HG03039 (cell line): ENCODE measurements around the gene DOCK9.
"Not testable (repeated sequence)": the region's sequence is repeated elsewhere in the genome, so short reads cannot be mapped to it uniquely, and the experiment has no call there.

Experiments used
- ATAC-seq: cut with Tn5 transposase; IDR thresholded peaks from one replicate; pipeline ENCODE4 v1.9.1; 2021; ENCODE audit warnings: mild to moderate bottlenecking, moderate library complexity; ENCODE audit not compliant: unreplicated experiment

Gene DOCK9

DNA sequence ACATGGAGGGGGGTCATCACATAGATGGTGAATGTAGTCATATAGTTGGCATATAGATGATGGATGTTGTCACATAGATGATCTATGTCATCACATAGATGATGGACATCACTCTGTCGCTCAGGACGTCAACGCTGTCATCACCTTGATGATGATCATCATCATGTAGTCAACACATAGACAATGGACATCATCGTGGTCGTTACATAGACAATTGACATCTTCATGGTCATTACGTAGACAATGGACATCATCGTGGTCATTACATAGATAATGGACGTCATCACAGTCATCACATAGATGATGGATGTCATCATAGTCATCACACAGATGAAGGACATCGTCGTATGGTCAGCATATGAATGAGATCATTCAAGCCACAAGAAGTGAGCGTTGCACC lies 196.8 kb downstream of the DOCK9 start:
- ATAC-seq = no peak

DNA sequence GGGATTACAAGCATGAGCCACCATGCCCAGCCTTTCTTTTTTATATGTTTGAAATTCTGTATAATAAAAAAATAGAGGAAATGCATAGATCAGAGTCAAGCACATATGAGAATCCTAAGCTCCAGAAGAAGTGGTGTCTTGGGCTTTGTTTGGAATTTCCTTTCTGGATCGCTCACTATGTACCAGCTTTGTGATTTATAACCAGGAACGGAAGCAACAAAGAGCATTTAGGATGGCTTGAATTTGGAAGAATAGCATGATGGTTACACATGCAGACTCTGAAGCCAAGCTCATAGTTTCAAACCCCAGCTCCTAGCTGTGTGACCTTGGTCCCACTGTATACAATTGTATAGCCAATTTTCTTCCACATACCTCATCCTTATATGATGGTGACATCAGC lies 197.4 kb downstream of the DOCK9 start:
- no peak for ATAC-seq

DNA sequence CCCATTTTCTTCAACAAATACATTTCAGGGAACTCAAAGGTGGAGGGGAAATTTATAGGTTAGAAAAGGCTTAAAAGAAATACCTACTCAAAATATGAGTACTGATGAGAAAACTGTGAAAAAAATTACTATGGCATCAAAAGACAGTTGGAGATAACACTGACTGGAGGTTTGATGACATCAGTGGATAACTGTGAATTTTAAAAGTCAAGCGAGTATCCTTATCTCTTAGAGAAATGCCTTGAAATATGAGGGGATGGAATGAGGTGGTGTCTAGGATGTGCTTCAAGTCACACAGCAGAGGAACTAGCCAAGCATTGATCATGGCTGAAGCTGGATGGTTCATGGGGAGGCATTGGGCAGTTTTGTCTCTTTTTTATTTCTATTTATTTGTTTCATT lies 198.2 kb downstream of the DOCK9 start:
- no peak for ATAC-seq

DNA sequence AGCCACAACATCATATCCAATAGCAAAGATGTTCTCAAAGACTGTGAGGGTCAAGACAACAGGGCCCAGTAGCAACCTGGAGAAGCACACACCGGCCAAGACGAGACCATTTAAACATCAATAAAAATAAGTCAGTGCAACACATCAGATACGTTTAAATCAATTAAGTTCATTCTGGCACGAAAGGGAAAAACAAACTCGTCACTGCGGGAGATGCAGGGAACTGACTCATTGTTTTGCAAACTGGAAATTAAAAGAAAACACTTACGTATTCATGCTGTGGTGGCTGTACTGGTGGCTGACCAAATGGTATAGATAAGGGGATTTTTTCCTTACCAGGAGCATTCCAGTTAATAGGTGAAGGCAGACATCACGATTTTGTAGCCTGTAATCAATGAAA lies 199.1 kb downstream of the DOCK9 start:
- no peak for ATAC-seq

DNA sequence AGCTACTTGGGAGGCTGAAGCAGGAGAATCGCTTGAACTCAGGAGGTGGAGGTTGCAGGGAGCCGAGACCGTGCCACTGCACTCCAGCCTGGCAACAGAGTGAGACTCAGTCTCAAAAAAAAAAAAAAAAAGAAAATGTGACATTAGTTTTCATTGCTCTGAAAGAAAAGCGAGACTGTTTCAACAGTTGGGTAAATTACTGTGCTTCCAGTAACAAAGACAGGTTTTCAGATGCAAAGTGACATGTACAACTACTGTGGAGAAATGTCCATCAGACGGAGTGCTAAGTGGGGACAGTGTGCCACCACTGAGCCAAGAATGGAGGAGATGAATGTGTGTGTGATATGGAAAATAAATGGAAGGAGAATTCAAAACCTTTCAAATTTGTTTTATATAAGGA lies 201.2 kb downstream of the DOCK9 start:
- no peak for ATAC-seq

DNA sequence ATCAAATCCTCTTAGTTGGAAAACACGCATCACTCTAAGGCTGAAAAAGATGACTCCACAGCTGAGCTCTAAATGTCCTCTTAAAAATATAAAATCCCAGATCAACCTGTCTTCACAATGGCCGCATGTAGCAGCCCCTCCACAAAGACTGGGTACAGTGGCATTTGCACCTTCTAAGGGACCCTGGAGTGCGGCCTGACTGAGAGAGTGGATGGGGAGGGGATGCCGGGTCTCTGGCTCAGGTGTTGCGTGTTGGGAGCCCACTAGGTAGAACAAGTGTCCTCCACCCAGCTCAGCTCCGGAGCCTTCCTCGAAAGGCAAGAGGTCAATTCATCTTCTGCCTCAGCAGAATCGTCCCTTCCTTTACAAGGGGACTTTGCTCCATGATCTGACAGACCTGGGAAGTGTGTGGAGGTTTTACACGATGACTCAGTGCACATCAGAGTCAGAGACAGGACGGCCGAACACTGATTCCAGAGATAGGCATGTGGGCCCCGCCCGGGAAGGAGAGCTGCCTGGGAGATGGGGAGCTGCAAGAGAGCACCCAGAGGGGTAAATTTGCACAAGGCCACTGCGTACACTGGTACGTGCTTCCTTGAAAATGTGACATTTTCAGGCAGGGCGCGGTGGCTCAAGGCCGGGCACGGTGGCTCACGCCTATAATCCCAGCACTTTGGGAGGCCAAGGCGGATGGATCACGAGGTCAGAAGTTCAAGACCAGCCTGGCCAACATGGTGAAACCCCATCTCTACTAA lies 201.8 kb downstream of the DOCK9 start:
- ATAC-seq = no peak

DNA sequence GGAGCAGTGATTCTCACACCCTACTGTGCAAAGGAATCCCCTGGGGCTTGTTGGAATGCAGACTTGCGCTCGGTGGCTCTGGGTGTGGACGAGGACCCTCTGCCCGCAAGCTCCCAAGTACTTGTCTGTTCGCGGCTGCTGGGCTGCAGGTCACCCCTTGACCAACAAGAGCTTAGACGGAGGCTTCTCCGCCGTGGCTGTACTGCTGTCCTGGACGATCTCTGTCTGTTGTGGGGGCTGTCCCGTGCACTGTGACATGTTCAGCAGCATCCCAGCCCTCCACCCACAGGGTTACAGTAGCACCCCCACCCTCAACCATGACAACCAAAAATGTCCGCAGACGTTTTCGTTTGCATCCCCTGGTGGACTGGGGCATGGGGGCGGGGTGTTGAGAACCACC lies 202.5 kb downstream of the DOCK9 start:
- no peak for ATAC-seq

DNA sequence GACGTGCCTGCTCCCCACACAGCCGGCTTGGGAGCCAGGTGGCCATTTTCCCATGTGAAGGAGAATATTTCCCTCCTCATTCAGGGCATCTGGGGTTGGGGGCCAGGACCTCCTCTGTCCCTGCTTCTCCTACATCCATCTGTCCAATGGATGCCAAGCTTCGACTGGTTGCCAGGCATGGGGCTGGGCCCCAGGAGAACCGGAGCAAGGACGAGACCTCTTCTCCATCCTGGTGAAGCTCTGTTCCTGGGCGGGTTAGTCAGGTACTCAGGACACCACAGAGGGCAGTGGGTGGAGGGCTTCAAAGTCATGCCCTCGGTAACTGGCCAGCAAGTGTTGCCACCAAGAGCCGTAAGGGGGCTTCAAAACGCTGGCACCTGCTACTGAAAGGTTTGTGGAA lies 203.1 kb downstream of the DOCK9 start:
- ATAC-seq = no peak

DNA sequence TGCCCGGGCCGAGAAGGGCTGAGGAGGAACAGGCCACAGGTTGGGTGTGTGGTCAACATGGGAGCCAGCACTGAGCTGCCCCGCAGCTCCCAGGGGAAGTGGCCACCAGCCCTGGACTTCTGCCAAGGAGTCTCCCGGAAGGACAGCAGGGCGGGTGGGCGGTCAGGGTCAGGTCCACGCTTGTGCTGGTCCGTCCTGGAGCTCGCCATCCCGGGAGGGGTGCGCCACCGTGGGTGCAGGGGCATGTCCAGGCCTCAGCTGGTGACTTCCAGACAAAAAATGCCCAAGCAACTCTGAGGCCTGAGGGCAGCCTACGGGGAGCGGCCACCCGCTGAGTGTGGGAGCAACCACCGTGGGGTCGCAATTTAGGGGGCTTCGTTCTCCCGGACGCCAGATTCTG lies 203.9 kb downstream of the DOCK9 start:
- ATAC-seq = no peak

DNA sequence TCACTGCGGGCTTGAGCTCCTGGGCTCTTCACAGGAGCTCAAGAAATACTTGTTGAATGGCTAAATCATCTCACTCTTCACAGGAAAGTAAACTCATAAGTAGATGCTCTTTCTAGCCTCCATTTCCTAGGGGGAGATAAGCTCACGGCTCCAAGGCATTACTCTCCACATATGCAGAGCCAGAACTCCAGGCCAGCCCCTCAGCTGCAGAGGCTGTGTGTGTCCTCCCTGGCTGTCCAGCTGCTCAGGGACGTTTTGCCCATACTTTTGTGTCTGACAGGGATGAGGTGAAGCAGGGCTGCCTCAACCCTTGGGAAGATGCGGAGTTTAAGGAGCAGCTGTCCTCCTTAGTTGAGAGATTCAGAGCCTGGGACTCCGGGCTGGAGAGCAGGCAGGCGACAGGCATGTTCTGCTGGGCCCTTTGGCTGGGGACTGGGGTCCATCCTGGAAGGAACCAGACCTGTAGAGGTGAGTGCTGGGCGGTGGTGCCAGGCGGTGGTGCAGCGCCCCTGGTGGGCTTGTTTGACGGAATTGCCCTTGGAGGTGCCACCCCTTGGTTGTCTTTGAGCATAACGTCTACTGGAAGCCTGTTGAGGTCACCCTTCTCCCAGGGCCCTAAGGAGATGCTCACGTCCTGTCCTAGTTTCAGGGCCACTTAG lies 204.9 kb downstream of the DOCK9 start:
- no peak for ATAC-seq

DNA sequence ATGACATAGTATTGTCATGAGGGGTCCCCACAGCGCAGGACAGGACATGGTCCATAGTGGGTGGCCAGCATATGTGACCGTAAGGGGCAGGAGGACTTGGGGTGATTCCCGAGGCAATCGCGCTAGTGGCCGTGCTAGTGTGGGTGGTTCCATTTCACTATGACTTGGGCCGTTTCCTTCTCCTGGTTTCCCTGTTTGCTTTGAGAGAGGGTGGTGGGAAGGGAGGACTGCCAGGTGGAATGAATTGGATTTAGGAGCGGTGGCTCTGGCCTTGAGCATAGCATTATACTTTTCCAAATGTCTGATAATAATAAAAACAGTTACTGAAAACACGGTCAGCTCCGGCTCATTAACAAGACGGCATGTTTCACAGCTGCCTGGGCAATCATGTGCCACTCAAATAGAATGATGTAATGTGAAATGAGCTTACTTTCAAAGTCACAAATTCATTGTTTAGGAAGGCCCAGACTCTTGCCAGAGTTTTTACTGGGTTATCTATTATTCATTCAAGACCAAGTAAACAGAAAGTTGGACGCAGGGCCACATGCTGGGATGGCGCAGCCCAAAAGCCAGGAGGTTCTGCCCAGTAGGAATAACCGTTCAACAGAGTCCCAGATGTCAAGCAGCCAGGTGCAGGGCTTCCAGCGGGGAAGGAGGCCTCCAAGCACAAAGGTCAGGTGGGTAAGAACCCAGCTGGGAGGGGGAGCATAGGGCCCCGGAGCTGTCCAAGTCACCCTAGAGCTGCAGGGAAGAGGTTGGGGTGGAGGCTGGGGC lies 205.8 kb downstream of the DOCK9 start:
- no peak for ATAC-seq

DNA sequence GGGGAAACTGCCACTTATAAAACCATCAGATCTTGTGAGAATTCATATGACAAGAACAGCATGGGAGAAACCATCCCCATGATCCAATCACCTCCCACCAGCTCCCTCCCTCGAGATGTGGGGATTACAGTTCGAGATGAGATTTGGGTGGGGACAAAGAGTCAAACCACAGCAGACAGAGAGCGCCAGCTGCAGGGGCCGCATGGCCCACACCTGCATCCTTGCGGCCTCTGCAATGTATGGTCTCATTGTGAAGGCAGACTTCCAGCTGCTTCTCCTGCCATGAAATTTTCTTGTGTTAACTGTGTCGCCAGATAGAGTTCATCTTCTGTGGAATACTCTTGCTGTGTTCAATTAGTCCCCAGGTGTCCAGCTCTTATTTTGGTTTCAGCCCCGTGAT lies 208.1 kb downstream of the DOCK9 start:
- no peak for ATAC-seq

DNA sequence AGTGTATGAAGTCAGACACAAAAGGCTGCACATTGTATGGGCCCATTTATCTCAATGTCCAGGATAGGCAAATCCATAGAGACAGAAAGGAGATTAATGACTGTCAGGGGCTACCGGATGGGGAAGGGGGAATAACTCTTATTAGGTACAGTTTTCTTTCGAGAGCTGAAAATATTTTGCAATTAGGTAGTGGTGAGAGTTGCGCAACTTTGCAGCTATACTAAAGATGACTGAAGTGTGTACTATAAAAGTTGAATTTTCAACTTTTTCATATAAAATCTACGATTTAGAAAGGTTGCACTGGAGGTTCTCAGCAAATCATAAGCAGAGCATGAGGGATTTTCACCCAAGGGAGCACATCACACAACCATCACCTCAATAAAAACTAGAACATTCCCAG lies 209.3 kb downstream of the DOCK9 start:
- ATAC-seq = no peak

DNA sequence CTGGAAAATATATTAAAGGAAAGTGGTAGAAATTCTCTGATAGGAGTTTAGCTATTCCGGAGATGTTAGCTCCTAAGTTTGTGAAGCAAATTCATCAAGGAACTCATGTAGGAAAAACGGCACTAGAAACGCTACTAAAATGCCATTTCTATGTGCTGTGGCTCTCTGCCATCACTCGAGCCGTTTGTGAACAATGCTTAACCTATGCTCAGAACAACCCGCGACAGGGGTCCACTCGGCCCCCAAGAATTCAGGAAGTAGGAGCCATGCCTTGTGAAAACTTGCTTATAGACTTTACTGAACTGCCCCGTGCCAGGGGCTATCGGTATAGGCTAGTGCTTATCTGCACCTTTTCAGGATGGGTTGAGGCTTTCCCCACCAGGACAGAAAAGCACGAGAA lies 211.2 kb downstream of the DOCK9 start:
- ATAC-seq = no peak

DNA sequence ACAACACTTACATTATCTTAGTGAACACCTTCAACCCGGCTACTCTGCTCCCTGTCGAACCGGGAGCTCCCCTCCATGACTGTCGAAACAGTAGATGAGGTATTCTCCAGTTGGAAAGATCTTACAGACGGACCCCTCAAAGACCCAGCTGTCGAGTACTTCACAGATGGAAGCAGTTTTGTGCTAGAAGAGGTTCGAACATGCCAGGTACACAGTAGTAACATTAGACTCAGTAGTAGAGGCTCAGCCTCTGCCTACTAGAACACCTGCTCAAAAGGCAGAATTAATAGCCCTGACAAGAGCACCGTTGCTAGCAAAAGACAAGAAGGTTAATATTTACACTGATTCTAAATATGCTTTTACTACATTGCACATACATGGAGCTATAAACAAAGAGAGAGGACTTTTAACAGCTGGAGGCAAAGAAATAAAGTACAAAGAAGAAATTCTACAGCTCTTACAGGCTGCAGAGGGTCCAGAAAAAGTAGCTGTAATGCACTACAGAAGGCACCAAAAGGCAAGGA lies 211.8 kb downstream of the DOCK9 start:
- no peak for ATAC-seq

DNA sequence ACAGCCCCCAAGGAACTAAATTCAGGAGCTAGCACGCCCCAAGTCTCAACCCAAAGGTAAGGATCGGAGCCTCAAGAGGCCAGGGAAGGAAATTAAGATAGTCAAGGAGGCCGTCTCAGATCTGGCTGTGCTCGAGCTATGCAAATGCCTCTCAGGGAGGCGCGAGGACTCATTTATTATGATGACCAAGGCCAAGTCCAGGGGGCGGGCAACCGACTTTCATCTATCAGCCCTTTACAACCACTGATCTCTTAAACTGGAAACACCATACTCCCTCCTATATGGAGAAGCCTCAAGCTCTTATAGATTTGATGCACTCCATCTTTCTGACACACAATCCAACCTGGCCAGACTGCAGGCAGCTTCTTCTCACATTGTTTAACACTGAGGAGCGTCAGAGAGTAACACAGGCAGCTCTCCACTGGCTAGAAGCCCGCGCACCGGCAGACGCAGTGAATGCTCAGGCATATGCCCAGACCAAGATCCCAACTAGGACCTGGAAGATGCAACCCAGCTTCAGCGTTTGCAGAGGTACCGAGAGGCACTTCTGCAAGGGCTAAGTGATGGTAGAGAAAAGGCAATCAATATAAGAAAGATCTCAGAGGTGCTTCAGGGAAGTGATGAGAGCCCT lies 215.8 kb downstream of the DOCK9 start:
- peak; percentile 18 for ATAC-seq

DNA sequence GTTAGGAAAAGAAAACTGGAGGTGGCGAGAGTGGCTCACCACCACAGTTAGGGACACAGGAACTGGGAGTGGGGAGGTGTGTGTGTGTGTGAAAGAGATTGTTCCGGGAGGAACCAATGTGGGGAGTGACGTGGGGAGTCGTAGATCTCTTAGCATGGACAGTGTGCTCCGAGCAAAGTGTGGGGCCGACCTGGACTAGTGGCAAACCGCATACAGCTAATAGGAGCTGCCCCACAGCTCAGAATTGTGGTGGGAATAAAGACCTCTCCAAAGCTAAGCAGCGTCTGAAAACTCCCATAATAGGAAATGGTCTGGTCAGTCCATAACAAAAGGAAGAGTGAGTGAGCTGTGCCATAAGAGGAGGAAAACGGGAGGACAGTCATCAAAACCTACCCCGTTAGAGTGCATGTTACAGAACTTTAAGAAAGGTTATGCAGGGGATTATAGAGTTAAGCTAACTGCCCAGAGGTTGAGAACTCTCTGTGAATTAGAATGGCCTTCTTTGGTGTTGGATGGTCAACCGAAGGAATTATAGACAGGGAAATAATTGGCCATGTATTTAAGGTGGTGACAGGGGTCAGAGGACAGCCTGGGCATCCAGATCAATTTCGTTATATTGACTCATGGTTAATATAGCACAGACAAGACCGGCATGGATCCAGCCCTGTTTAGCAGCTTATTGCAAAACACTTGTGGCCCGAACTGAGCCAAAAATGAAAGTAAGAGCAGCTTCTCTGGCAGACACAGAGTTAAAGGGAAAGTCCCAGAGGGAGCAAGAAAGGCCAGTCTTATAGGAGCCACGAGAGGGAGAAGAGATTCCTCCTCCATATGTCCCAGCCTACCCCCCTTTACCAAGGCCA lies 216.5 kb downstream of the DOCK9 start:
- peak; percentile 62 for ATAC-seq

DNA sequence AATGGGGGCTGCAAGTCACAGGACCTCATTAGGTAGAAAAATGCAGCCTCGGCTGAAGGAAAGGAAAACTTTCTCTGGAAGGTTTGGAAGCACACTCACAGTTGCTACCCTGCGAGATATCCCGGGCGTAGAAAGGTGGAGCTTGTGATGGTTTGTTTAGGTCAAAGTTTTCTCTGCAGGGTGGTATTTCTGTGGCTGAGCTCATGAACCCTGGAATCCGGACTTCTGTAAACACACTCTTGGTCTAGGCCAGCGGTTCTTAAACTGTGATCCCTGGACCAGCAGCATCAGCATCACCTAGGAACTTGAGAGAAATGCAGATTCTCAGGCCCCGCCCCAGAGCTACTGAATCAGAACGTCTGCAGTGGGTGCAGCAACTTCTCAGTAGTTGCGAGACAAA lies 222.1 kb downstream of the DOCK9 start:
- ATAC-seq = no peak

DNA sequence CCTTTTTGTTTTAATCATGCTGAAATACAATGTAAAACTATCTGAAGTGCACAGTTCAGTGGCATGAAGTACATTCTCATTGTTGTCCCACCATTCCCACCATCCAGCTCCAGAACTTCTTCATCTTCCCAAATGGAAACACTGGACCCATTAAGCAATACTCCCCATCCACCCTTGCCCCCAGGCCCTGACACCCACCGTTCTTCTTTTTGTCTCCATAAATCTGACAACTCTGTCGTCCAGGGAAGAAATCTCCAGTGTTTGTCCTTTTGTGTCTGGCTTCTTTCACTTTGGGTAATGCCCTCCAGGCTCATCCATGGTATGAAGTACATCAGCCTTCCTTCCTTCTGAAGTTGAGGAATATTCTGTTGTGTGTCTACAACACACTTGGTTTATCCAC lies 222.7 kb downstream of the DOCK9 start:
- no peak for ATAC-seq

DNA sequence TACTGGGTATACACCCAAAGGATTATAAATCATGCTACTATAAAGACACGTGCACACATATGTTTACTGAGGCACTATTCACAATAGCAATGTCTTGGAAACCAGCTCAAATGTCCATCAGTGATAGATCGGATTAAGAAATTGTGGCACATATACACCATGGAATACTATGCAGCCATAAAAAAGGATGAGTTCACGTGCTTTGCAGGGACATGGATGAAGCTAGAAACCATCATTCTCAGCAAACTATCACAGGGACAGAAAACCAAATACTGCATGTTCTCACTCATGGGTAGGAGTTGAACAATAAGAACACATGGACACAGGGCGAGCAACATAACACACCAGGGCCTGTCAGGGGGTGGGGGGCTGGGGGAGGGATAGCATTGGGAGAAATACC lies 223.4 kb downstream of the DOCK9 start:
- ATAC-seq = not testable (repeated sequence)
